Neural crest cell (in vitro differentiated cells): Measurements from ENCODE around the gene ANKRD62. TPM values are rescaled to one million over a fixed set of nuclear protein-coding genes. Genes with fewer than 3 reads are reported as not detected.
"Not testable (repeated sequence)": the region's sequence is repeated elsewhere in the genome, so short reads cannot be mapped to it uniquely, and the experiment has no call there.

Experiments used
- DNase-seq: peaks from one replicate; pipeline ENCODE4 v3.0.0; 2021; ENCODE audit warnings: low read depth, mixed read lengths, low spot score
- H3K27ac Mint-ChIP-seq: one replicate; pipeline ENCODE4 v1.8.0; 2021; ENCODE audit warnings: mild to moderate bottlenecking, mixed read lengths; ENCODE audit not compliant: unreplicated experiment
- H3K27me3 Mint-ChIP-seq: 2 replicates; pipeline ENCODE4 v1.8.0; 2021; ENCODE audit warnings: low read depth, mild to moderate bottlenecking, mixed read lengths
- H3K36me3 Mint-ChIP-seq: 2 replicates; pipeline ENCODE4 v1.8.0; 2021; ENCODE audit warnings: low read depth, mild to moderate bottlenecking, mixed read lengths
- H3K4me1 Mint-ChIP-seq: 2 replicates; pipeline ENCODE4 v1.8.0; 2021; ENCODE audit warnings: mixed read lengths
- H3K4me3 Mint-ChIP-seq: one replicate; pipeline ENCODE4 v1.8.0; 2021; ENCODE audit warnings: mild to moderate bottlenecking, mixed read lengths
- H3K9me3 Mint-ChIP-seq: 2 replicates; pipeline ENCODE4 v1.8.0; 2021; ENCODE audit warnings: mixed read lengths
- total RNA-seq: library from RNA; stranded (reverse); gene quantifications from 2 replicates; pipeline ENCODE4 v1.2.1, GENCODE V29; 2021
- TF ChIP-seq, protein P1 (sequence below): fragments of 200-600 bp; sonication (generic); conservative IDR thresholded peaks from 2 replicates; pipeline ENCODE4 v1.5.0; 2021; ENCODE audit warnings: antibody characterized with exemption, mild to moderate bottlenecking

Gene ANKRD62
- total RNA-seq, 1 donor from 2014 or later, result not detected

- Mint-ChIP-seq H3K4me1 (no peaks in the 10 kb centered on the region), H3K27ac (no peak overlapping the region), H3K9me3 (peaks cover 3% of the 10 kb centered on the region), H3K36me3 (no peaks in the 10 kb centered on the region), H3K4me3 (no peak overlapping the region), H3K27me3 (peaks cover 31% of the 10 kb centered on the region)
- DNase-seq, result no peak
- TF ChIP-seq, protein P1, sequence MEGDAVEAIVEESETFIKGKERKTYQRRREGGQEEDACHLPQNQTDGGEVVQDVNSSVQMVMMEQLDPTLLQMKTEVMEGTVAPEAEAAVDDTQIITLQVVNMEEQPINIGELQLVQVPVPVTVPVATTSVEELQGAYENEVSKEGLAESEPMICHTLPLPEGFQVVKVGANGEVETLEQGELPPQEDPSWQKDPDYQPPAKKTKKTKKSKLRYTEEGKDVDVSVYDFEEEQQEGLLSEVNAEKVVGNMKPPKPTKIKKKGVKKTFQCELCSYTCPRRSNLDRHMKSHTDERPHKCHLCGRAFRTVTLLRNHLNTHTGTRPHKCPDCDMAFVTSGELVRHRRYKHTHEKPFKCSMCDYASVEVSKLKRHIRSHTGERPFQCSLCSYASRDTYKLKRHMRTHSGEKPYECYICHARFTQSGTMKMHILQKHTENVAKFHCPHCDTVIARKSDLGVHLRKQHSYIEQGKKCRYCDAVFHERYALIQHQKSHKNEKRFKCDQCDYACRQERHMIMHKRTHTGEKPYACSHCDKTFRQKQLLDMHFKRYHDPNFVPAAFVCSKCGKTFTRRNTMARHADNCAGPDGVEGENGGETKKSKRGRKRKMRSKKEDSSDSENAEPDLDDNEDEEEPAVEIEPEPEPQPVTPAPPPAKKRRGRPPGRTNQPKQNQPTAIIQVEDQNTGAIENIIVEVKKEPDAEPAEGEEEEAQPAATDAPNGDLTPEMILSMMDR, result no peak
Measured at GRCh38 chr18:12109836-12110235, 16.2 kb downstream of the ANKRD62 start.

- H3K27me3 Mint-ChIP-seq, result peaks cover 26% of the 10 kb centered on the region
- no peaks in the 10 kb centered on the region for H3K36me3 Mint-ChIP-seq
Measured at GRCh38 chr18:12113999-12114646, 20.5 kb downstream of the ANKRD62 start.

GRCh38 chr18:12119358-12119757 lies 25.7 kb downstream of the ANKRD62 start:
- DNase-seq, result no peak
- Mint-ChIP-seq H3K9me3 (no peaks in the 10 kb centered on the region), H3K4me1 (peaks cover 17% of the 10 kb centered on the region), H3K27me3 (peaks cover 15% of the 10 kb centered on the region), H3K36me3 (no peaks in the 10 kb centered on the region), H3K4me3 (no peak overlapping the region), H3K27ac (no peak overlapping the region)
- TF ChIP-seq, protein P1, result no peak

More at GRCh38 chr18:12113999-12114646, 20.5 kb downstream of the ANKRD62 start:
- H3K4me1 Mint-ChIP-seq, result peaks cover 7% of the 10 kb centered on the region
- TF ChIP-seq, protein P1, result no peak
- H3K9me3 Mint-ChIP-seq, result peaks cover 3% of the 10 kb centered on the region
- no peak overlapping the region for H3K4me3 Mint-ChIP-seq
- H3K27ac Mint-ChIP-seq, result no peak overlapping the region
- no peak for DNase-seq

DNA sequence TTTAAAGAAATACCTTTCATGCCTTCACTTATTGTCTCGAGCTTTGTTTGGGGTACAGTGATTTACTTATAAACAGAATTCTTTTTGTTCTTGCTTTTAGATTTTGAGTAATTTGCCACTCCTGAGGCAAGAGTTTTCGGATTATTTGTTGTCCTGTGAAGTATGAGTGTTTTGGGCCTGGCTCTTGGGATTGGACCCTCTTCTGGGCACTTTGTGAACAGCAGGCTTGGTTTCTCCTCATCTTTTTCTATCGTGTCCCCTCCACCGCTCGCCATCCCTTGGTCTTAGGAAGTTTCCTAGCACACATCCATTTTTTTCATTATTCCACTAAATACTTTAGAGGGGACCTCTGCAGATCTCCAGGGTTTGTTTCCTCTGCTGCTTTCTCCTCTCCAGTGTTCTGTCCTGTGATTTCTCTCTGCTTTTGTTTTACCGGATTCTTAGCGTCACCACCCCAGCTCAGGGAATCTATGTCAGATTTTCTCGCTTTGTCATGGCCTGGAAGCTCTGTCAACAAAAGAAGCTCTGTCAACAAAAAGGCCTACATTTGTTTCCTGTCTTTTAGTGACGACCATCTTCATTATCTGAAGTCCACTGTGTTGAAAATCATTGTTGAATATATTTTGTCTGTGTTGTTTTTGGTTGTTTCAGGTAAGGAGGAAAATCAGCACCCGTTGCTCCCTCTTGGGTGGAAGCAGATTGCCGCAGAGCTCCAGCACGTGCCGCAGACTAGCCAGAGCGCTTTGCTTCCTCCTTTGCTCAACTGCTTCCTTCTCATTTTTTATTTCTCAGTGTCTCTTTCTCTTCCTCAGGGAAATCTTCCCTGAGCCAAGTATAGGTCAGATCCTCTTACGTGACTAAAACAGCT lies 27.8 kb downstream of the ANKRD62 start:
- Mint-ChIP-seq H3K27me3 (peaks cover 8% of the 10 kb centered on the region), H3K9me3 (peaks cover 6% of the 10 kb centered on the region), H3K27ac (peak overlapping the region; percentile 54), H3K36me3 (no peaks in the 10 kb centered on the region), H3K4me3 (peak overlapping the region; percentile 11), H3K4me1 (peaks cover 17% of the 10 kb centered on the region)
- DNase-seq, result peak; percentile 35
- TF ChIP-seq, protein P1, result peak; percentile 57

GRCh38 chr18:12122043-12122389 lies 28.4 kb downstream of the ANKRD62 start:
- not testable (repeated sequence) for H3K27me3 Mint-ChIP-seq, H3K9me3 Mint-ChIP-seq, H3K36me3 Mint-ChIP-seq, DNase-seq
- Mint-ChIP-seq H3K4me1 (peaks cover 16% of the 10 kb centered on the region), H3K27ac (peak overlapping the region; percentile 54), H3K4me3 (peak overlapping the region; percentile 11)

DNA sequence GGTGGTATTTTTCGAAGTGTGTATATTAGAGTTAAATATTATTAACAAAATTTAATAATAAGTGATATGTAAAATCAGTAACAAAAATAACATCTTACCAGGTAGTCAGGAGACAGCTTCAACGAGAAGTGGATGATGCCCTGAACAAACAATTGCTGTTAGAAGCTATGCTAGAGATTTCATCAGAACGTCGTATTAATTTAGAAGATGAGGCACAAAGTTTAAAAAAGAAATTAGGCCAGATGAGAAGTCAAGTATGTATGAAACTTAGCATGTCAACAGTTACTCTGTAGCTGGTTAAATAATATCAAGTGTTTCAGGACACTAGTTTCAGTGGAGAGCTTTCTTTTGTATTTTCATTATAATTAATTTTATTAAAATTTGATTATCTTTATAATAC lies 34.0 kb downstream of the ANKRD62 start:
- H3K9me3 Mint-ChIP-seq, H3K4me3 Mint-ChIP-seq, DNase-seq, H3K27ac Mint-ChIP-seq, H3K4me1 Mint-ChIP-seq, H3K27me3 Mint-ChIP-seq, H3K36me3 Mint-ChIP-seq: not testable (repeated sequence)

DNA sequence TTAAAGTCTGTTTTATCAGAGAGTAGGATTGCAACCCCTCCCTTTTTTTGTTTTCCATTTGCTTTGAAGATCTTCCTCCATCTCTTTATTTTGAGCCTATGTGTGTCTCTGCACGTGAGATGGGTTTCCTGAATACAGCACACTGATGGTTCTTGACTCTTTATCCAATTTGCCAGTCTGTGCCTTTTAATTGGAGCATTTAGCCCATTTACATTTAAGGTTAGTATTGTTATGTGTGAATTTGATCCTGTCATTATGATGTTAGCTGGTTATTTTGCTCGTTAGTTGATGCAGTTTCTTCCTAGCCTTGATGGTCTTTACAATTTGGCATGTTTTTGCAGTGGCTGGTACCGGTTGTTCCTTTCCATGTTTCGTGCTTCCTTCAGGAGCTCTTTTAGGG lies 45.2 kb downstream of the ANKRD62 start:
- H3K36me3 Mint-ChIP-seq, result not testable (repeated sequence)

DNA sequence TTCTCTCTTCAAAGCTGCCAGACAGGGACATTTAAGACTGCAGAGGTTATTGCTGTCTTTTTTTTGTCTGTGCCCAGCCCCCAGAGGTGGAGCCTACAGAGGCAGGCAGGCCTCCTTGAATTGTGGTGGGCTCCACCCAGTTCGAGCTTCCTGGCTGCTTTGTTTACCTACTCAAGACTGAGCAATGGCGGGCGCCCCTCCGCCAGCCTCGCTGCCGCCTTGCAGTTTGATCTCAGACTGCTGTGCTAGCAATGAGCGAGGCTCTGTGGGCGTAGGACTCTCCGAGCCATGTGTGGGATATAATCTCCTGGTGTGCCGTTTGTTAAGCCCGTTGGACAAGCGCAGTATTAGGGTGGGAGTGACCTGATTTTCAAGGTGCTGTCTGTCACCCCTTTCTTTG lies 47.2 kb downstream of the ANKRD62 start:
- not testable (repeated sequence) for H3K27me3 Mint-ChIP-seq, H3K36me3 Mint-ChIP-seq, H3K4me1 Mint-ChIP-seq, H3K4me3 Mint-ChIP-seq, H3K27ac Mint-ChIP-seq, DNase-seq, H3K9me3 Mint-ChIP-seq

More for the DNA sequence above, 45.2 kb downstream of the ANKRD62 start:
- not testable (repeated sequence) for H3K4me1 Mint-ChIP-seq, H3K4me3 Mint-ChIP-seq, H3K9me3 Mint-ChIP-seq, H3K27ac Mint-ChIP-seq, DNase-seq
- H3K27me3 Mint-ChIP-seq, result peaks cover 11% of the 10 kb centered on the region

DNA sequence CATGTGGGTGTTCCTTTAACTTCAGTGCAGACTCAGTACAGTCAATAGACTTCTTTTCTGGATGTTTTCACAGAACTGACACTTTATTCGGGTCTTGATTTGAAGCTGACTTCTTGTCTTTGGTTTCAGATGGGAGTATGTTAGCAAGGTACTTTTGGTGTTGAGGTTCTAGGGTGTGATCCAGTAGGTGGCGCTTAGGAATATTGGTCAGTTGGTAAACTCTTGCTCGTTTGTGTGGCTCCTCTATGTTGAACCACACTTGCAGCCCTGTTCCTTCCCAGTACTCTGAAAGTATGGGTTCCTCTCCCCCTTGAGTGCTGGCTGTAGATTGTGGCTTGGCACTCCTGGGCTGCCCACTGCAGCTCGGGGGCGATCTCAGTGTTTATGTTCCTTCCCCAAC lies 48.1 kb downstream of the ANKRD62 start:
- not testable (repeated sequence) for H3K9me3 Mint-ChIP-seq, H3K4me3 Mint-ChIP-seq, H3K27me3 Mint-ChIP-seq, DNase-seq, H3K27ac Mint-ChIP-seq, H3K36me3 Mint-ChIP-seq, H3K4me1 Mint-ChIP-seq
